ENCODE measurements around the gene RAD23A. TPM values are rescaled to one million over a fixed set of nuclear protein-coding genes. Genes with fewer than 3 reads are reported as not detected.

The RAD23A gene
- total and polyA plus RNA-seq, 9 of the 15 experiments (the other 6 are each of a cell fraction or from before 2014, with no cell fraction given): 9.5 to 181 (median 101) TPM

DNA sequence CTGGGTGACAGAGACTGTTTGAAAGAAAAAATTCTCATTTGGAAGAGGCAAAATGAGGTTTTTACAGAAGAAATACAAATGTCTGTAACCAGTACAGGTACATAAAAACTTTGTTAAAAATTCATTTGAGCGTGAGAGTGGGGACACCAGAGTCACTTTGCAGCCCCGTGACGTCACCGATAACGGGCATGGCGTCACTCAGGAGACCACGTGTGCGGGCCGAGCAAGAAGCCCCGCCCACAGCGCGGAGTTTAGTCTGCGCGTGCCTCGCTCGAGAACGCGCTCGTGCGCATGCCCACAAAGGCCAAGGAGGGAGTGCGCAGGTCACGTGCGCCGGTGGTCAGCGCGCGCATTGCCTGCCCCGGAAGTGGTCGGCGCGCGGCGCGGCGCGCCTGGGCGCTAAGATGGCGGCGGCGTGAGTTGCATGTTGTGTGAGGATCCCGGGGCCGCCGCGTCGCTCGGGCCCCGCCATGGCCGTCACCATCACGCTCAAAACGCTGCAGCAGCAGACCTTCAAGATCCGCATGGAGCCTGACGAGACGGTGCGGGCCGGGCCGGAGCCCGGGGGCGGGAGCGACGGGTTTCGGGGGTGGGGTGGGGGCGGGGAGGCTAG lies at the start of gene RAD23A (continued):
- TF ChIP-seq, protein P1, sequence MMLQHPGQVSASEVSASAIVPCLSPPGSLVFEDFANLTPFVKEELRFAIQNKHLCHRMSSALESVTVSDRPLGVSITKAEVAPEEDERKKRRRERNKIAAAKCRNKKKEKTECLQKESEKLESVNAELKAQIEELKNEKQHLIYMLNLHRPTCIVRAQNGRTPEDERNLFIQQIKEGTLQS (IDR thresholded peaks at IDR 0.05): peak; percentile 99
- TF ChIP-seq, protein P1 (CRISPR knock-in tag; conservative IDR thresholded peaks at IDR 0.05): 0 out of 2 replicates have a peak, but pooled peaks have one; percentile 53
- TF ChIP-seq ZNF239 (CRISPR knock-in tag; IDR thresholded peaks at IDR 0.05) (no peak), ZNF830 (CRISPR knock-in tag; IDR thresholded peaks at IDR 0.05) (0 out of 2 replicates have a peak, but pooled peaks have one; percentile 12), CCAR2 (IDR thresholded peaks at IDR 0.05; ENCODE audit: low read depth, low read length) (no peak), TCF7 (IDR thresholded peaks at IDR 0.05; ENCODE audit: borderline replicate concordance) (no peak), CUX1 (CRISPR knock-in tag; IDR thresholded peaks at IDR 0.05) (no peak), RBFOX2 (IDR thresholded peaks at IDR 0.05; ENCODE audit: low read depth, low read length) (peak; percentile 95), STAT5B (CRISPR knock-in tag; IDR thresholded peaks at IDR 0.05) (no peak), ZEB2 (IDR thresholded peaks at IDR 0.05) (no peak), ATF4 (CRISPR knock-in tag; IDR thresholded peaks at IDR 0.05) (peak; percentile 77), SNIP1 (IDR thresholded peaks at IDR 0.05; ENCODE audit: low read depth) (no peak), ZNF121 (CRISPR knock-in tag; conservative IDR thresholded peaks at IDR 0.05) (no peak), ILF3 (IDR thresholded peaks at IDR 0.05; ENCODE audit: borderline replicate concordance) (peak; percentile 98), MEF2A (IDR thresholded peaks at IDR 0.05; ENCODE audit: control insufficient read depth, low read depth, low read length) (no peak), E2F1 (CRISPR knock-in tag; IDR thresholded peaks at IDR 0.05) (peak; percentile 86), YBX1 (IDR thresholded peaks at IDR 0.05) (no peak), U2AF1 (optimal IDR thresholded peaks at IDR 0.05; ENCODE audit: low read depth, low read length) (no peak), RNF2 (IDR thresholded peaks at IDR 0.05) (no peak)
- TF ChIP-seq, protein P2, sequence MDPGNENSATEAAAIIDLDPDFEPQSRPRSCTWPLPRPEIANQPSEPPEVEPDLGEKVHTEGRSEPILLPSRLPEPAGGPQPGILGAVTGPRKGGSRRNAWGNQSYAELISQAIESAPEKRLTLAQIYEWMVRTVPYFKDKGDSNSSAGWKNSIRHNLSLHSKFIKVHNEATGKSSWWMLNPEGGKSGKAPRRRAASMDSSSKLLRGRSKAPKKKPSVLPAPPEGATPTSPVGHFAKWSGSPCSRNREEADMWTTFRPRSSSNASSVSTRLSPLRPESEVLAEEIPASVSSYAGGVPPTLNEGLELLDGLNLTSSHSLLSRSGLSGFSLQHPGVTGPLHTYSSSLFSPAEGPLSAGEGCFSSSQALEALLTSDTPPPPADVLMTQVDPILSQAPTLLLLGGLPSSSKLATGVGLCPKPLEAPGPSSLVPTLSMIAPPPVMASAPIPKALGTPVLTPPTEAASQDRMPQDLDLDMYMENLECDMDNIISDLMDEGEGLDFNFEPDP (CRISPR knock-in tag; IDR thresholded peaks at IDR 0.05): no peak

All from K562 (cell line).